Measurements from ENCODE around the gene DNAJC5. TPM values are rescaled to one million over a fixed set of nuclear protein-coding genes. Genes with fewer than 3 reads are reported as not detected.

The DNAJC5 gene
- total RNA-seq, 1 experiment from 2014 or later: 79.9 TPM

DNA sequence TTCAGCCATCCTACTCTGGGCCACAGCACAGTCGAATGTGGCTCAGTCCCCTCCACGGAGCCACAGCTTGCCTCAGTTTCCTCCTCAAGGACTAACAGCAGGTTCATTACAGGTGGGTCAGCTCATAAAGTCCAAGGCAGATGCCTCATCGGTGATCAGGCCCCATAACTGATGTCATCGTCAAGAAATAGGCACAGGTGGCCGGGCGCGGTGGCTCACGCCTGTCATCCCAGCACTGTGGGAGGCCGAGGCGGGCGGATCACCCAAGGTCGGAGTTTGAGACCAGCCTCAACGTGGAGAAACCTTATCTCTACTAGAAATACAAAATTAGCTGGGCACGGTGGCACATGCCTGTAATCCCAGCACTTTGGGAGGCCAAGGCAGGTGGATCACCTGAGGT lies 57.8 kb downstream of the DNAJC5 start:
- Mint-ChIP-seq H3K36me3 (ENCODE audit: insufficient read depth, unreplicated experiment) (peaks cover 75% of the 10 kb centered on the region), H3K27ac (ENCODE audit: unreplicated experiment) (no peak overlapping the region), H3K9me3 (ENCODE audit: low read depth, unreplicated experiment) (no peaks in the 10 kb centered on the region), H3K4me1 (ENCODE audit: low read depth, unreplicated experiment) (peaks cover 42% of the 10 kb centered on the region), H3K27me3 (ENCODE audit: unreplicated experiment) (no peaks in the 10 kb centered on the region), H3K4me3 (ENCODE audit: low read depth, unreplicated experiment) (no peak overlapping the region)
- intact Hi-C loops (cut with micrococcal nuclease; ENCODE audit: unreplicated experiment): no loop called here
- CTCF ChIA-PET: no interaction called here
- TF ChIP-seq, protein P1, sequence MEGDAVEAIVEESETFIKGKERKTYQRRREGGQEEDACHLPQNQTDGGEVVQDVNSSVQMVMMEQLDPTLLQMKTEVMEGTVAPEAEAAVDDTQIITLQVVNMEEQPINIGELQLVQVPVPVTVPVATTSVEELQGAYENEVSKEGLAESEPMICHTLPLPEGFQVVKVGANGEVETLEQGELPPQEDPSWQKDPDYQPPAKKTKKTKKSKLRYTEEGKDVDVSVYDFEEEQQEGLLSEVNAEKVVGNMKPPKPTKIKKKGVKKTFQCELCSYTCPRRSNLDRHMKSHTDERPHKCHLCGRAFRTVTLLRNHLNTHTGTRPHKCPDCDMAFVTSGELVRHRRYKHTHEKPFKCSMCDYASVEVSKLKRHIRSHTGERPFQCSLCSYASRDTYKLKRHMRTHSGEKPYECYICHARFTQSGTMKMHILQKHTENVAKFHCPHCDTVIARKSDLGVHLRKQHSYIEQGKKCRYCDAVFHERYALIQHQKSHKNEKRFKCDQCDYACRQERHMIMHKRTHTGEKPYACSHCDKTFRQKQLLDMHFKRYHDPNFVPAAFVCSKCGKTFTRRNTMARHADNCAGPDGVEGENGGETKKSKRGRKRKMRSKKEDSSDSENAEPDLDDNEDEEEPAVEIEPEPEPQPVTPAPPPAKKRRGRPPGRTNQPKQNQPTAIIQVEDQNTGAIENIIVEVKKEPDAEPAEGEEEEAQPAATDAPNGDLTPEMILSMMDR (IDR thresholded peaks at IDR 0.05; ENCODE audit: unreplicated experiment): no peak
- BruUV-seq (replicated peaks): no TSS peak
- DNase-seq: no peak

DNA sequence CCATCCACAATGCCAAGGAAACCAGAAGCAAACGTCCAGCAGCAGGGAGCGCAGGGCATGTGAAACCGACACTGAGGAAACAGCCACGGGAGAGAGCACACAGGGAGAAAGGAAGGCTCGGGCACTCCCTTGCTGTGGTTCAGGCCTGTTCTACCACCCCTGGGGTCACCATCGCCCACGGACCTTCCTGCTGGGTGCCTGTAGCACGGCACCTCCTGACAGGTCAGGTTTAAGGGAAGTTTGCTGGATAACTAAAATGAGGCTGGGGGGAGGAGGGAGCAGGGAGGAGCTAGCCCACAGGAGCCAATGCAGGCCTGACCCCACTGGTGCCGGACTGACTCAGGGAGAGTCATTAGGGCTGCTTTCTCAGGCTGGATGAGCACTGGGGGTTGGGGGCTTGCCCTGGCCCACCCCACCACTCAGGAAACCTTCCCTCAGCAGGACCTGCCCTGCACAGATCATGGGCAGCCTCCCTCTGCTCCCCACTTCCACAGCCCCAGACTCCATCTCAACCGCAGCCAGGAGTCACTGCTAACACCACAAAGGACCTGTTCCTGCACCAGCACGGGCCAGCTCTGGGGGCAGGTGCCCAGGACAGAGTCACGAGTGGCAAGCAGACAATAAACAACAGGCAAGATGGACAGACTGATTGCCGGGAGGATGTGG lies 59.0 kb downstream of the DNAJC5 start:
- no peak for DNase-seq
- TF ChIP-seq, protein P1 (IDR thresholded peaks at IDR 0.05; ENCODE audit: unreplicated experiment): no peak
- peaks cover 75% of the 10 kb centered on the region for H3K36me3 Mint-ChIP-seq (ENCODE audit: insufficient read depth, unreplicated experiment)
- H3K27ac Mint-ChIP-seq (ENCODE audit: unreplicated experiment): peak overlapping the region; percentile 20
- no TSS peak for BruUV-seq (replicated peaks)
- CTCF ChIA-PET: interaction anchor here (0.5 to 1.3 kb wide), 3 partner anchors 25 to 85 kb away, joined by 3 to 8 read pairs (median 5); partner anchors contain the start of genes PRPF6 and SAMD10
- no peaks in the 10 kb centered on the region for H3K27me3 Mint-ChIP-seq (ENCODE audit: unreplicated experiment)
- no peaks in the 10 kb centered on the region for H3K9me3 Mint-ChIP-seq (ENCODE audit: low read depth, unreplicated experiment)
- intact Hi-C loops (cut with micrococcal nuclease; ENCODE audit: unreplicated experiment): no loop called here
- H3K4me3 Mint-ChIP-seq (ENCODE audit: low read depth, unreplicated experiment): peak overlapping the region; percentile 85
- peaks cover 37% of the 10 kb centered on the region for H3K4me1 Mint-ChIP-seq (ENCODE audit: low read depth, unreplicated experiment)

DNA sequence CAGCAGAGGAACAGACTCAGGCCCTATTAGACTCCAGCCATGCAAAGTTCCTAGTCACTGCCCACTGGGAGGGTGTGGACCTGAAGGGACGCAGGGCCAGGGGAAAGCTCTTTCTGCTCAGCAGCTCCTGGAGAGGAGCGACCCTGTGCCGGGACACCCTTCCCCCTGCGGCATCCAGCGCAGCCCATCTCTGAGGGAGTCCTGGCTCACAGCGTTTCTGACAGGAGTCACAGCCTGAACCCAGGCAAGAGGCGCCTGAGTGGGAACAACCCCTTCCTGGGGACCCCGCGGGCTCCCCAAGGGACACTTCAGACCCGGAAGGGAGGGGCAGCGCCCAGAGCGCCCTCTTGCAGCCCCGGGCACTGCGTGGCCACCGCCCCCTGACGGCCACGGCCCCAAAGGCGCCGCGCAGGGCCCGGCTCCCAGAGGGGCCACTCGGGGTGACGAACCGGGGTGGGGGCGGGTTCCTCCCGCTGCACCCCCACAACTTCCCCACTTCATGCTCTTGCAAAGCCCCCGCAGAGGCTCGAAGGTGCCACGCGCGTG lies 60.4 kb downstream of the DNAJC5 start:
- CTCF ChIA-PET: interaction anchor here (0.9 to 1.2 kb wide), 2 partner anchors 25 to 90 kb away, joined by 5 read pairs; partner anchors contain the start of genes PRPF6 and TPD52L2
- intact Hi-C loops (cut with micrococcal nuclease; ENCODE audit: unreplicated experiment): no loop called here
- Mint-ChIP-seq H3K27me3 (ENCODE audit: unreplicated experiment) (no peaks in the 10 kb centered on the region), H3K4me3 (ENCODE audit: low read depth, unreplicated experiment) (peak overlapping the region; percentile 85), H3K9me3 (ENCODE audit: low read depth, unreplicated experiment) (no peaks in the 10 kb centered on the region), H3K36me3 (ENCODE audit: insufficient read depth, unreplicated experiment) (peaks cover 71% of the 10 kb centered on the region), H3K4me1 (ENCODE audit: low read depth, unreplicated experiment) (peaks cover 23% of the 10 kb centered on the region), H3K27ac (ENCODE audit: unreplicated experiment) (peak overlapping the region; percentile 77)
- DNase-seq: peak; percentile 67
- no TSS peak for BruUV-seq (replicated peaks)
- TF ChIP-seq, protein P1 (IDR thresholded peaks at IDR 0.05; ENCODE audit: unreplicated experiment): peak; percentile 53

DNA sequence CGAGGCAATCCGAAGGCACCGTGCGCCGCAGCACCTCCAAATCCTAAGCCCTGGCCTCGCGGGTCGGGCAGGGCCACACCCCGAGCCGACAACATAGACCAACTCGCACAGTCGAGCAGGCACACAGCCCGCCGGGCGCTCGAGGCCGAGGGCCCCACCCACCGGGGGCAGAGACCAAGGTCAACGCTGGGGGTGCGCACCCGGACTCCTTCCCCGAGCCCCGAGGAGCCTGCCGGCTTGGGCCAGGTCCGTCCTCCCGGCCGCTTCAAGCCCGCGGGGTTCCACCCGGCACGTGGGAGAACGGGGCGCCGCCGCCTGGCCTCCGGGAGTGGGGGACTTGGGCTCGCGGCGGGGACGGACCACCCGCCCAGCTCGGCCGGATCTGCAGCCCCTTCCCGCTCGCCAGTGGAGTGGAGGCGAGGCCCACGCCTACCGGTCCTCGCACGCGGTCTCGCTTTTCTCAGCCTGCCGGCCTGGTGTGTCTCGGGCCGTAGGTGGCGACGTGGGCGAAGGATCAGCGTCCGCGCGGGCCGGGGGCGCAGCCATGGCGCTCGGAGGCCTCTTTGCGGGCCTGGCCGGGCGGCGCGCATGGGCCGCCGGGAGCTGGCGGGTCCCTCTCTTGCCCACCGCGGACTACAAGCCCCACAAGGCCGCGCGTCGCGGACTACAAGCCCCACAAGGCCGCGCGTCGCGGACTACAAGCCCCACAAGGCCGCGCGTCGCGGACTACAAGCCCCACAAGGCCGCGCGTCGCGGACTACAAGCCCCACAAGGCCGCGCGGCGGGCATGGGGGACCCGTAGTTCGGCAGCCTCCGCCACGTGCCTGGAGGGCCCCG lies 61.1 kb downstream of the DNAJC5 start, which contains the start of gene UCKL1:
Gene UCKL1, minus strand, starts transcription at position 590 of the 837 bp plus-strand sequence. Its CDS starts 44 bp downstream, at position 546.
- CTCF ChIA-PET: interaction anchor here (0.6 to 2.0 kb wide), 4 partner anchors 18 to 91 kb away, joined by 3 to 17 read pairs (median 5); partner anchors contain the start of genes PRPF6, SAMD10 and TPD52L2
- intact Hi-C loops (cut with micrococcal nuclease; ENCODE audit: unreplicated experiment): no loop called here
- peak within 1 kb of the TSS; percentile 77 for H3K27ac Mint-ChIP-seq (ENCODE audit: unreplicated experiment)
- peak within 1 kb of the TSS; percentile 85 for H3K4me3 Mint-ChIP-seq (ENCODE audit: low read depth, unreplicated experiment)
- no peaks in the 10 kb centered on the region for H3K27me3 Mint-ChIP-seq (ENCODE audit: unreplicated experiment)
- H3K36me3 Mint-ChIP-seq (ENCODE audit: insufficient read depth, unreplicated experiment): peaks cover 73% of the 10 kb centered on the region
- TF ChIP-seq, protein P1 (IDR thresholded peaks at IDR 0.05; ENCODE audit: unreplicated experiment): no peak
- no TSS peak for BruUV-seq (replicated peaks)
- peaks cover 23% of the 10 kb centered on the region for H3K4me1 Mint-ChIP-seq (ENCODE audit: low read depth, unreplicated experiment)
- DNase-seq: peak; percentile 98
- no peaks in the 10 kb centered on the region for H3K9me3 Mint-ChIP-seq (ENCODE audit: low read depth, unreplicated experiment)
